CD4-positive, CD25-positive, alpha-beta regulatory T cell (primary cell): ENCODE measurements around the gene RASGRP1. TPM values are rescaled to one million over a fixed set of nuclear protein-coding genes. Genes with fewer than 3 reads are reported as not detected.

ENCODE experiments used
- ATAC-seq, 2 donors: fragments of 150-1000 bp; cut with Tn5 transposase; one replicate each; pipeline ENCODE4 v1.10.0; 2021; ENCODE audit warnings: low read depth in 2 of 2, moderate number of reproducible peaks in 2 of 2, moderate library complexity in 1 of 2
- DNase-seq, 3 donors: peaks; one replicate each; pipeline versions ENCODE4 v3.0.0 to v3.0.0-alpha.2; 2012 to 2022; ENCODE audit warnings: mixed read lengths in 1 of 3
- H3K27ac ChIP-seq: one replicate; pipeline ENCODE4 v1.7.0; 2013; ENCODE audit warnings: mild to moderate bottlenecking, low read length; ENCODE audit not compliant: insufficient read depth, poor library complexity, severe bottlenecking
- H3K27me3 ChIP-seq: one replicate; pipeline ENCODE4 v1.7.0; 2013; ENCODE audit warnings: low read length; ENCODE audit not compliant: control insufficient read depth, insufficient read depth
- H3K36me3 ChIP-seq: one replicate; pipeline ENCODE4 v1.7.0; 2013; ENCODE audit warnings: mild to moderate bottlenecking, low read length, moderate library complexity; ENCODE audit not compliant: control insufficient read depth, insufficient read depth
- H3K4me1 ChIP-seq: 2 replicates; pipeline ENCODE4 v1.7.0; 2013; ENCODE audit warnings: mild to moderate bottlenecking, low read length; ENCODE audit not compliant: insufficient read depth, control insufficient read depth, poor library complexity, severe bottlenecking
- H3K4me3 ChIP-seq: one replicate; pipeline ENCODE4 v1.7.0; 2013; ENCODE audit warnings: low read depth, mild to moderate bottlenecking, low read length, moderate library complexity
- H3K9me3 ChIP-seq, 2 experiments: 1 replicate in 1 of 2; 2 replicates in 1 of 2; pipeline ENCODE4 v1.7.0; 2013; ENCODE audit warnings: low read length in 2 of 2, mild to moderate bottlenecking in 1 of 2, moderate library complexity in 1 of 2; ENCODE audit not compliant: control insufficient read depth in 2 of 2
- H3K27ac Mint-ChIP-seq, 3 donors: one replicate each; pipeline ENCODE4 v1.8.0; 2020 to 2022; ENCODE audit warnings: mild to moderate bottlenecking in 3 of 3, mixed read lengths in 3 of 3, moderate library complexity in 2 of 3
- H3K27me3 Mint-ChIP-seq: one replicate; pipeline ENCODE4 v1.8.0; 2022; ENCODE audit warnings: mild to moderate bottlenecking, mixed read lengths
- H3K36me3 Mint-ChIP-seq: one replicate; pipeline ENCODE4 v1.8.0; 2020; ENCODE audit warnings: mixed read lengths
- H3K4me1 Mint-ChIP-seq, 4 donors: one replicate each; pipeline ENCODE4 v1.8.0; 2020 to 2022; ENCODE audit warnings: mixed read lengths in 4 of 4, mild to moderate bottlenecking in 1 of 4
- H3K4me3 Mint-ChIP-seq, 4 donors: one replicate each; pipeline ENCODE4 v1.8.0; 2020 to 2022; ENCODE audit warnings: mild to moderate bottlenecking in 4 of 4, mixed read lengths in 4 of 4, moderate library complexity in 3 of 4
- H3K9me3 Mint-ChIP-seq, 7 donors: one replicate each; pipeline ENCODE4 v1.8.0; 2020 to 2022; ENCODE audit warnings: mixed read lengths in 7 of 7, mild to moderate bottlenecking in 3 of 7, moderate library complexity in 2 of 7
- polyA plus RNA-seq, 4 donors: library from polyadenylated mRNA; unstranded; fragments of 300-500 nt; fragmentation: Illumina TruSeq; gene quantifications; one replicate each; pipeline ENCODE4 v1.2.3, GENCODE V29; 2021
- total RNA-seq: library from RNA; stranded (reverse); gene quantifications from one replicate; pipeline ENCODE4 v1.2.3, GENCODE V29; 2022

RASGRP1 gene
- total and polyA plus RNA-seq, 5 donors from 2014 or later, result 74.5 to 216 (median 87.7) TPM

DNA sequence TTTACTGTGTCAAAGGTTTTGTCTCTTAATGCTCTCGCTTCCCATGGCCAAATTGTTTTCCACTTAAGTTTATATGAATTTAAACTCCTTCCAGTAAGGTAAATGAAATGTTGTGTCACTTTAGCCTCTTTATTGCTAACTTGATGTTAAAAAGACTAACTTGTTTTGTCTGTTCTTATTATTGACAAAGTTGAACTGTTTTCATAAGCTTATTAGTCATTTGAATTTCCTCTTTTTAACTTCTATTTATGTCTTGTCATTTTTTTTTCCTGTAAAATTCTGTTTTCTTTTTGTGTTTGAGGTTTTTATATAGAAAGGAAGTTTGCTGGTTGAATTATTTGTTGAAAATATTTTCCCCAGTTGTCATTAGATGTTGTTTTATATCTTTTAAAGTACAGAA is 84.9 kb downstream of the RASGRP1 start:
- H3K4me1 ChIP-seq, result peaks cover 15% of the 10 kb centered on the region
- no peaks in the 10 kb centered on the region for H3K9me3 ChIP-seq
- Mint-ChIP-seq H3K9me3 (no peaks in the 10 kb centered on the region), H3K36me3 (peaks cover 28% of the 10 kb centered on the region), H3K4me1 (peaks cover 28 to 45% (median 35%) of the 10 kb centered on the region in 4 donors), H3K27ac (peak overlapping the region in 1 of 3 donors; percentile 88), H3K27me3 (no peaks in the 10 kb centered on the region), H3K4me3 (no peak overlapping the region)
- DNase-seq, result no peak
- no peak overlapping the region for H3K4me3 ChIP-seq
- H3K27me3 ChIP-seq, result no peaks in the 10 kb centered on the region
- no peak for ATAC-seq
- H3K27ac ChIP-seq, result no peak overlapping the region
- H3K36me3 ChIP-seq, result peaks cover 22% of the 10 kb centered on the region

DNA sequence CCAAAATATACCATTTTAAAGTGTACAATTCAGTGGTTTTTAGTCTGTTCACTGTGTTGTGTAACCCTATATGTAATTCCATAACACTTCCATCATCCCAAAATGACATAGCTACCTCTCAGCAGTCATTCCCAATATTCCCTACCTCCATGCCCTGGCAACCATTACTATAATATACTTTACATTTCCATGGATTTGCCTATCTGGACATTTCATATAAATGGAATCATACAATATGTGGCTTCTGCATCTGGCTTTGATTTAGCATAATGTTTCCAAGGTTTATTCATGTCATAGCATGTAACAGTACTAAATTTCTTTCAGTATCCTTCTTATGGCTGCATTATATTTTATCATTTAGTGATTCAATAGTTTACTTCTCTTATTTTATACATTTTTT is 85.3 kb downstream of the RASGRP1 start:
- no peak for ATAC-seq

DNA sequence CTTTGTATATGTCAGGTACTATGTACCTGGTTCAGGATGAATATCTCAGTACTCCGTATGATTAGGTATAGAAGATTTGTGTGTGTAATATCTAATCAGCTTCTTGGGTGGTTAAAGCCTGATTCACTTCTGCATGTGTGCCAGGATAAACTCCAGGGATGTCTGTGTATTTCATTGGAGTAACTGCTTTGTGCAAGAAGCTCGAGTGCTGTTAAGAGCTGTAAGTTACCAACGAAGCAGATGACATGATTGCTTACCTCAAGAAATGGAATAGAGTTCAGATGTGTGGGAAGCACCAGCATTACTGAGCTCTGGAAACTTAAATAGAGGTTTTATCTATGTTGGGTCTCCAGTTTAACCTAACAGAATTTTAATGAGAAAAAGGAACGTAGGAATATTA is 87.0 kb downstream of the RASGRP1 start:
- H3K9me3 Mint-ChIP-seq, result no peaks in the 10 kb centered on the region
- DNase-seq (no peak), ATAC-seq (no peak)
- H3K9me3 ChIP-seq, result no peaks in the 10 kb centered on the region
- peaks cover 32 to 47% (median 35%) of the 10 kb centered on the region in 4 donors for H3K4me1 Mint-ChIP-seq
- peaks cover 33% of the 10 kb centered on the region for H3K36me3 Mint-ChIP-seq
- H3K4me1 ChIP-seq, result peaks cover 14% of the 10 kb centered on the region
- H3K27ac Mint-ChIP-seq, result no peak overlapping the region
- H3K4me3 Mint-ChIP-seq, result no peak overlapping the region
- H3K36me3 ChIP-seq, result peaks cover 24% of the 10 kb centered on the region
- H3K27me3 Mint-ChIP-seq, result no peaks in the 10 kb centered on the region
- no peak overlapping the region for H3K27ac ChIP-seq
- H3K4me3 ChIP-seq, result no peak overlapping the region
- no peaks in the 10 kb centered on the region for H3K27me3 ChIP-seq

More for the DNA sequence above, 85.3 kb downstream of the RASGRP1 start:
- Mint-ChIP-seq H3K36me3 (peaks cover 30% of the 10 kb centered on the region), H3K27ac (peak overlapping the region in 2 of 3 donors; percentile 22 to 85), H3K9me3 (no peaks in the 10 kb centered on the region), H3K4me1 (peaks cover 31 to 50% (median 39%) of the 10 kb centered on the region in 4 donors), H3K4me3 (no peak overlapping the region), H3K27me3 (no peaks in the 10 kb centered on the region)
- Histone ChIP-seq H3K27me3 (no peaks in the 10 kb centered on the region), H3K36me3 (peaks cover 24% of the 10 kb centered on the region), H3K9me3 (no peaks in the 10 kb centered on the region), H3K27ac (no peak overlapping the region), H3K4me3 (no peak overlapping the region), H3K4me1 (peaks cover 17% of the 10 kb centered on the region)
- DNase-seq, result no peak

DNA sequence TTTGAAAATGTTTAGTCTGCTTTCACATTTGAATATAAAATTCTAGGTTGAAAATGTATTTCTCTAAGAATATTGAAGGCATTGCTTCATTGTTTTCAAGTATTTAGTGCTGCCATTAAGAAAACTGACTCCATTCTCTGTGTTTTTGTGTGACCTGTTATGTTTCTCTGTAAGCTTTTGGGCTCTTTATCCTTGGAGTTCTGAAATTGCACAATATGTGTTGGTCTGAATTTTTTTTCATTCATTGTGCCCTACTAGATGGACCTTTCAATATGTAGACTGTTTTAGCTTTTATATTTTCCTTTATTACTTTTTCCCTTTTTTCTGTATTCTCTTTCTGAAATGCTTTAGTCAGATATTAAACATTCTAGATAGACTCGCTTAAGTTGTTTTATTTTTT is 88.5 kb downstream of the RASGRP1 start:
- Mint-ChIP-seq H3K4me1 (peaks cover 17 to 32% (median 21%) of the 10 kb centered on the region in 4 donors), H3K27ac (peak overlapping the region; percentile 3 to 72 (median 26)), H3K36me3 (peaks cover 21% of the 10 kb centered on the region), H3K9me3 (no peaks in the 10 kb centered on the region), H3K27me3 (no peaks in the 10 kb centered on the region), H3K4me3 (no peak overlapping the region)
- no peaks in the 10 kb centered on the region for H3K9me3 ChIP-seq
- H3K4me3 ChIP-seq, result no peak overlapping the region
- H3K27ac ChIP-seq, result no peak overlapping the region
- ATAC-seq, result no peak
- no peaks in the 10 kb centered on the region for H3K27me3 ChIP-seq
- H3K4me1 ChIP-seq, result peaks cover 6% of the 10 kb centered on the region
- H3K36me3 ChIP-seq, result peaks cover 20% of the 10 kb centered on the region
- no peak for DNase-seq

DNA sequence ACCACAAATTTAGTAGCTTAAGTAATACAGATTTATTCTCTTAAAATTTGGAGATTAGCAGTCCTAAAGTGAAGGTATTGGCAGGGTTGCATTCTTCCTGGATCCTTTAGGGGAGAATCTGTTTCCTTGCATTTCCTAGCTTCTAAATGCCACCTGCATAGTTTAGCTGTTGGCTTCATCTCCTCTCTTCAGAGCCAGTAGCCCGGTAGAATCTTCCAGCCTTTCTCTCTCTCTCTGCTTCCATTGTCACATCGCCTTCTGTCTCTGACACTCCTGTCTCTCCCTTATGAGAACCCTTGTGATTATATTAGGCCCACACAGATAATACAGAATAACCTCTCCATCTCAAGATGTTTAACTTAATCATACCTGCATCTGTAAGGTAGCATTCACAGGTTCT is 89.3 kb downstream of the RASGRP1 start:
- H3K27ac Mint-ChIP-seq, result peak overlapping the region; percentile 6 to 92 (median 72)
- peaks cover 25% of the 10 kb centered on the region for H3K36me3 ChIP-seq

DNA sequence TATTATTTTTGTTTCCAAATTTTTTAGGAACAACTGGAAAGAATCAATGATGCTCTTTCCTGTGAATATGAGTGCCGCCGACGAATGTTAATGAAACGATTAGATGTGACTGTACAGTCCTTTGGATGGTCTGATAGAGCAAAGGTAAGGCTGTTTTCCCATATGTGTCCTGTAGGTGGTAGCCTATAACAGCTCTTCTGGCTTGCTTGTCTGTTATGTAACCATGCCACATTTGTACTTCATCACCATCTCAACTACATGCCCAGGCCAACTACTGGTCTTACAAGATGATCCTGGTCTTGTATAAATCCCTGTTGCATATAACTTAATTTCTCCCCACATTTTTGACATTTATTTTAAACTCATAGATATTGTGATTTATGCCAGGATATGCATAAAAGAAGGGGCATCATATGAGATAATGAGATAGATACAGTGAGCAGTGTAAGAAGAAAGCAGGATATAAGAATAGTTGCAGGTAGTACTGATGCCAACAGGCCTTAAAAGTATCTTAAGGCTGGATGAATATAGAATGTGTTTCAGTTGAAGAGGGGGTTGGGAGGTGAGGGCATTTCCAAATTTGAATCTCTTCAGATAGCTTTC is 90.4 kb downstream of the RASGRP1 start:
- H3K36me3 ChIP-seq, result peaks cover 28% of the 10 kb centered on the region
- DNase-seq, result peak; percentile 34 to 84 (median 75)
- peak; percentile 99 to 100 for ATAC-seq
- Mint-ChIP-seq H3K9me3 (no peaks in the 10 kb centered on the region), H3K36me3 (peaks cover 21% of the 10 kb centered on the region), H3K4me1 (peaks cover 8 to 20% (median 11%) of the 10 kb centered on the region in 4 donors), H3K4me3 (peak overlapping the region in 3 of 4 donors; percentile 1 to 19 (median 6)), H3K27me3 (no peaks in the 10 kb centered on the region), H3K27ac (peak overlapping the region; percentile 67 to 83 (median 72))
- H3K4me1 ChIP-seq, result peaks cover 6% of the 10 kb centered on the region
- H3K4me3 ChIP-seq, result no peak overlapping the region
- H3K27me3 ChIP-seq, result no peaks in the 10 kb centered on the region
- H3K27ac ChIP-seq, result peak overlapping the region; percentile 45
- no peaks in the 10 kb centered on the region for H3K9me3 ChIP-seq

More for the DNA sequence above, 89.3 kb downstream of the RASGRP1 start:
- Mint-ChIP-seq H3K4me3 (no peak overlapping the region), H3K4me1 (peaks cover 15 to 30% (median 18%) of the 10 kb centered on the region in 4 donors), H3K36me3 (peaks cover 21% of the 10 kb centered on the region), H3K27me3 (no peaks in the 10 kb centered on the region), H3K9me3 (no peaks in the 10 kb centered on the region)
- no peak for ATAC-seq
- DNase-seq, result no peak
- Histone ChIP-seq H3K9me3 (no peaks in the 10 kb centered on the region), H3K4me3 (no peak overlapping the region), H3K27ac (no peak overlapping the region), H3K27me3 (no peaks in the 10 kb centered on the region), H3K4me1 (peaks cover 6% of the 10 kb centered on the region)

DNA sequence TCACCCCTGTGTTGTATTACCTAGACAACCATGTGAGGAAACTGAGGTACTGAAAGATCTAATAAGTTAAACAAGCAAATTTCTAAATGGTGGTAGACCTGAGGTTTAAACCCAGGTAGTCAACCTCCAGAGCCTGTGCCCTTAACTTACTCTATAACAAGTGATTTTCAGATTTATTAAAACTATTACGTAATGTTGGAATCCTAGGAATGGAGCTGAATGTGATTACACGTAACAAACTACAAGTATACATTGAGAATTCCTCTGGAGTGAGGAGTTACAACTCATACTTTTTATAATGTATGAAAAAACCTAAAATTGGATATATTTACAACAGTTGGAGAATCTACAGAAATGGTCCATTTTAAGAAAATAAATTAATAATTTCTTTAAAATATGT is 92.6 kb downstream of the RASGRP1 start:
- no peak for ATAC-seq
- Histone ChIP-seq H3K9me3 (no peaks in the 10 kb centered on the region), H3K4me1 (peaks cover 6% of the 10 kb centered on the region), H3K27ac (no peak overlapping the region), H3K27me3 (no peaks in the 10 kb centered on the region), H3K36me3 (peaks cover 24% of the 10 kb centered on the region), H3K4me3 (no peak overlapping the region)
- H3K4me1 Mint-ChIP-seq, result peaks cover 6 to 15% (median 13%) of the 10 kb centered on the region in 4 donors
- no peak for DNase-seq
- H3K36me3 Mint-ChIP-seq, result peaks cover 17% of the 10 kb centered on the region
- no peak overlapping the region for H3K4me3 Mint-ChIP-seq
- no peaks in the 10 kb centered on the region for H3K9me3 Mint-ChIP-seq
- H3K27ac Mint-ChIP-seq, result no peak overlapping the region
- H3K27me3 Mint-ChIP-seq, result no peaks in the 10 kb centered on the region

DNA sequence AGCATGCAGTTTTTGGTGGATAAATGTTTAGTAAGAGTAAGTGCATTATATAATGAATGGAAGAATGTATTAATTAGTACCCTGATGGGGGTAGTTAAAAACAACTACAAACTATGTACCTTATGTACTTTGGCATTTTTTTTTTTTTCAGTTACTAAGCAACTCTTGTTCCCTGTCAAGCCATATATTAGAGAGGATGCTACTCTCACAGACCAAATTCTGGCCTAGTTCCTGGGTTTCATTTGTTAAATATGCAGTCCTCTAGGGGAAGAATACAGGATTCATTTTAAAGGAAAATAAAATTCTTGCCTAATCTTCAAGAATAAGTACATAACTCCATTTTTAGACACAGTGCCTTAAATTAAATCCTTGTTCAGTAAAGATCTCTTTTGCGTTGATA is 93.8 kb downstream of the RASGRP1 start:
- Mint-ChIP-seq H3K4me1 (peaks cover 6 to 15% (median 13%) of the 10 kb centered on the region in 4 donors), H3K27ac (peak overlapping the region in 1 of 3 donors; percentile 8), H3K36me3 (peaks cover 16% of the 10 kb centered on the region), H3K9me3 (no peaks in the 10 kb centered on the region), H3K4me3 (no peak overlapping the region), H3K27me3 (no peaks in the 10 kb centered on the region)
- Histone ChIP-seq H3K9me3 (no peaks in the 10 kb centered on the region), H3K27ac (no peak overlapping the region), H3K36me3 (peaks cover 33% of the 10 kb centered on the region), H3K4me1 (peaks cover 6% of the 10 kb centered on the region), H3K27me3 (no peaks in the 10 kb centered on the region), H3K4me3 (no peak overlapping the region)
- DNase-seq (no peak), ATAC-seq (no peak)
